Activated T-cell treated with anti-CD3 and anti-CD28 coated beads, Interleukin-2, amount 50 U/mL, for 72 hours (primary cell): ENCODE data around the gene MED10. TPM values are rescaled to one million over a fixed set of nuclear protein-coding genes. Genes with fewer than 3 reads are reported as not detected.

Source experiments
- ATAC-seq, 2 donors: fragments of 150-1000 bp; cut with Tn5 transposase; replicated peaks in 1 of 2; 2 replicates each; pipeline ENCODE4 v1.10.0; 2021; ENCODE audit warnings: moderate library complexity in 2 of 2, mild to moderate bottlenecking in 1 of 2
- DNase-seq, 2 donors: peaks; one replicate each; pipeline ENCODE4 v3.0.0; 2021 to 2022; ENCODE audit warnings: mixed read lengths in 1 of 2
- H3K27ac Mint-ChIP-seq: one replicate; pipeline ENCODE4 v1.8.0; 2022; ENCODE audit warnings: mild to moderate bottlenecking, moderate library complexity, mixed read lengths
- H3K27me3 Mint-ChIP-seq: one replicate; pipeline ENCODE4 v1.8.0; 2022; ENCODE audit warnings: low read depth, mixed read lengths
- H3K36me3 Mint-ChIP-seq, 2 donors: one replicate each; pipeline ENCODE4 v1.8.0; 2022; ENCODE audit warnings: mixed read lengths in 2 of 2, mild to moderate bottlenecking in 1 of 2; ENCODE audit not compliant: insufficient read depth in 2 of 2
- H3K4me1 Mint-ChIP-seq: one replicate; pipeline ENCODE4 v1.8.0; 2022; ENCODE audit warnings: low read depth, mixed read lengths
- H3K4me3 Mint-ChIP-seq, 2 donors: one replicate each; pipeline ENCODE4 v1.8.0; 2022; ENCODE audit warnings: mild to moderate bottlenecking in 2 of 2, mixed read lengths in 2 of 2, moderate library complexity in 2 of 2
- H3K9me3 Mint-ChIP-seq, 2 donors: one replicate each; pipeline ENCODE4 v1.8.0; 2022; ENCODE audit warnings: mixed read lengths in 2 of 2
- total RNA-seq, 2 donors: library from RNA; stranded (reverse); gene quantifications; one replicate each; pipeline ENCODE4 v1.2.3, GENCODE V29; 2022

MED10 gene
- total RNA-seq, 2 donors from 2014 or later, result 77.0 to 82.6 TPM

- no peak for DNase-seq
- no peak for ATAC-seq
- no peak overlapping the region for H3K4me3 Mint-ChIP-seq
- no peaks in the 10 kb centered on the region for H3K9me3 Mint-ChIP-seq
- H3K27me3 Mint-ChIP-seq, result peaks cover 21% of the 10 kb centered on the region
- peaks cover 10% of the 10 kb centered on the region for H3K4me1 Mint-ChIP-seq
- H3K27ac Mint-ChIP-seq, result no peak overlapping the region
- H3K36me3 Mint-ChIP-seq, result no peaks in the 10 kb centered on the region
These were observed 29.9 kb upstream of the MED10 start for GRCh38 chr5:6408260-6408596.

GRCh38 chr5:6407558-6408259 lies 29.4 kb upstream of the MED10 start:
- no peaks in the 10 kb centered on the region for H3K36me3 Mint-ChIP-seq
- no peaks in the 10 kb centered on the region for H3K9me3 Mint-ChIP-seq
- no peak overlapping the region for H3K4me3 Mint-ChIP-seq
- H3K4me1 Mint-ChIP-seq, result peaks cover 15% of the 10 kb centered on the region
- ATAC-seq (no peak), DNase-seq (no peak)
- peaks cover 21% of the 10 kb centered on the region for H3K27me3 Mint-ChIP-seq
- H3K27ac Mint-ChIP-seq, result no peak overlapping the region

- DNase-seq, result no peak
- Mint-ChIP-seq H3K36me3 (no peaks in the 10 kb centered on the region), H3K27me3 (peaks cover 28% of the 10 kb centered on the region), H3K4me1 (peaks cover 18% of the 10 kb centered on the region), H3K27ac (no peak overlapping the region), H3K4me3 (no peak overlapping the region), H3K9me3 (no peaks in the 10 kb centered on the region)
- ATAC-seq, result no peak
These were observed 27.2 kb upstream of the MED10 start for GRCh38 chr5:6405591-6405990.

- no peaks in the 10 kb centered on the region for H3K36me3 Mint-ChIP-seq
- no peak for DNase-seq
- peaks cover 38% of the 10 kb centered on the region for H3K27me3 Mint-ChIP-seq
- H3K4me3 Mint-ChIP-seq, result no peak overlapping the region
- H3K4me1 Mint-ChIP-seq, result peaks cover 18% of the 10 kb centered on the region
- no peaks in the 10 kb centered on the region for H3K9me3 Mint-ChIP-seq
- H3K27ac Mint-ChIP-seq, result no peak overlapping the region
- no peak for ATAC-seq
These were observed 25.8 kb upstream of the MED10 start for GRCh38 chr5:6404129-6404528.

GRCh38 chr5:6403416-6403815 lies 25.1 kb upstream of the MED10 start:
- ATAC-seq (no peak), DNase-seq (no peak)
- Mint-ChIP-seq H3K27ac (no peak overlapping the region), H3K36me3 (no peaks in the 10 kb centered on the region), H3K27me3 (peaks cover 38% of the 10 kb centered on the region), H3K9me3 (no peaks in the 10 kb centered on the region), H3K4me1 (peaks cover 14% of the 10 kb centered on the region), H3K4me3 (no peak overlapping the region)

- Mint-ChIP-seq H3K36me3 (no peaks in the 10 kb centered on the region), H3K4me3 (peak overlapping the region in 1 of 2 donors; percentile 42), H3K27ac (no peak overlapping the region), H3K4me1 (peaks cover 10% of the 10 kb centered on the region), H3K9me3 (no peaks in the 10 kb centered on the region), H3K27me3 (peaks cover 38% of the 10 kb centered on the region)
- DNase-seq, result no peak
- ATAC-seq, result peak; percentile 71 to 83
These were observed 24.6 kb upstream of the MED10 start for GRCh38 chr5:6402939-6403338.

- Mint-ChIP-seq H3K9me3 (no peaks in the 10 kb centered on the region), H3K4me3 (no peak overlapping the region), H3K36me3 (peaks cover 0 to 2% of the 10 kb centered on the region in 2 donors), H3K27me3 (peaks cover 33% of the 10 kb centered on the region), H3K27ac (no peak overlapping the region), H3K4me1 (peaks cover 10% of the 10 kb centered on the region)
- ATAC-seq (no peak), DNase-seq (no peak)
These were observed 23.1 kb upstream of the MED10 start for GRCh38 chr5:6401410-6401809.

- ATAC-seq (no peak), DNase-seq (no peak)
- H3K27me3 Mint-ChIP-seq, result peaks cover 26% of the 10 kb centered on the region
- no peak overlapping the region for H3K27ac Mint-ChIP-seq
- H3K4me1 Mint-ChIP-seq, result peaks cover 10% of the 10 kb centered on the region
- H3K4me3 Mint-ChIP-seq, result no peak overlapping the region
- no peaks in the 10 kb centered on the region for H3K9me3 Mint-ChIP-seq
- peaks cover 0 to 2% of the 10 kb centered on the region in 2 donors for H3K36me3 Mint-ChIP-seq
These were observed 21.9 kb upstream of the MED10 start for GRCh38 chr5:6399980-6400910.

- no peaks in the 10 kb centered on the region for H3K9me3 Mint-ChIP-seq
- H3K4me3 Mint-ChIP-seq, result no peak overlapping the region
- peaks cover 11% of the 10 kb centered on the region for H3K4me1 Mint-ChIP-seq
- H3K27ac Mint-ChIP-seq, result no peak overlapping the region
- DNase-seq (no peak), ATAC-seq (no peak)
- H3K36me3 Mint-ChIP-seq, result peaks cover 0 to 2% of the 10 kb centered on the region in 2 donors
- H3K27me3 Mint-ChIP-seq, result peaks cover 24% of the 10 kb centered on the region
These were observed 20.4 kb upstream of the MED10 start for GRCh38 chr5:6398570-6399230.

GRCh38 chr5:6397536-6398269 lies 19.4 kb upstream of the MED10 start:
- H3K27me3 Mint-ChIP-seq, result peaks cover 33% of the 10 kb centered on the region
- H3K9me3 Mint-ChIP-seq, result no peaks in the 10 kb centered on the region
- DNase-seq, result no peak
- H3K4me3 Mint-ChIP-seq, result no peak overlapping the region
- H3K36me3 Mint-ChIP-seq, result peaks cover 0 to 2% of the 10 kb centered on the region in 2 donors
- ATAC-seq, result no peak
- H3K4me1 Mint-ChIP-seq, result peaks cover 8% of the 10 kb centered on the region
- no peak overlapping the region for H3K27ac Mint-ChIP-seq

- Mint-ChIP-seq H3K9me3 (no peaks in the 10 kb centered on the region), H3K27ac (no peak overlapping the region), H3K27me3 (peaks cover 29% of the 10 kb centered on the region), H3K4me3 (no peak overlapping the region), H3K4me1 (peaks cover 5% of the 10 kb centered on the region), H3K36me3 (peaks cover 0 to 2% of the 10 kb centered on the region in 2 donors)
- ATAC-seq (peak in 1 of 2 donors; percentile 11), DNase-seq (no peak)
These were observed 18.6 kb upstream of the MED10 start for GRCh38 chr5:6396836-6397535.

GRCh38 chr5:6396043-6396442 lies 17.7 kb upstream of the MED10 start:
- Mint-ChIP-seq H3K36me3 (peaks cover 0 to 2% of the 10 kb centered on the region in 2 donors), H3K4me3 (no peak overlapping the region), H3K4me1 (peaks cover 5% of the 10 kb centered on the region), H3K9me3 (peaks cover 0 to under 1% of the 10 kb centered on the region in 2 donors), H3K27ac (no peak overlapping the region), H3K27me3 (peaks cover 23% of the 10 kb centered on the region)
- ATAC-seq, result no peak
- no peak for DNase-seq
